HCT116 (cell line): ENCODE measurements around the gene ZSCAN5A.
A peak's percentile ranks its signal among the peaks of the same experiment; 100 is the strongest.

Experiments used
- CTCF ChIP-seq, 3 experiments: fragments of 200-600 bp in 1 of 3; sonication (generic) in 1 of 3; IDR thresholded peaks in 2 of 3; conservative IDR thresholded peaks in 1 of 3; 2 replicates each; pipeline ENCODE4 v1.5.1; 2012 to 2017; ENCODE audit warnings: low read depth in 2 of 3, low read length in 2 of 3, antibody characterized with exemption in 1 of 3, borderline replicate concordance in 1 of 3, control low read depth in 1 of 3, mild to moderate bottlenecking in 1 of 3, mixed read lengths in 1 of 3, mixed run types in 1 of 3, moderate library complexity in 1 of 3; ENCODE audit not compliant: insufficient read depth in 1 of 3
- EZH2 ChIP-seq: fragments of 200-600 bp; sonication (generic); IDR thresholded peaks from 2 replicates; pipeline ENCODE4 v1.6.1; 2017; ENCODE audit warnings: antibody characterized with exemption, mixed run types
- JUND ChIP-seq: IDR thresholded peaks from 2 replicates; pipeline ENCODE4 v1.6.1; 2012
- POLR2AphosphoS5 ChIP-seq: IDR thresholded peaks from 2 replicates; pipeline ENCODE4 v1.6.1; 2011; ENCODE audit warnings: mild to moderate bottlenecking, low read depth, low read length, moderate library complexity
- REST ChIP-seq: IDR thresholded peaks from 2 replicates; pipeline ENCODE4 v1.6.1; 2012; ENCODE audit warnings: low read depth
- SIN3A ChIP-seq: IDR thresholded peaks from 2 replicates; pipeline ENCODE4 v1.6.1; 2012; ENCODE audit warnings: low read depth

GRCh38 chr19:56333506-56333905 is 18.9 kb upstream of the ZSCAN5A start:
- no peak for TF ChIP-seq EZH2
- TF ChIP-seq POLR2AphosphoS5 = no peak
- no peak for TF ChIP-seq JUND
- no peak for TF ChIP-seq SIN3A
- TF ChIP-seq CTCF (IDR thresholded peaks at IDR 0.05 in 2 of 3, conservative IDR thresholded peaks at IDR 0.05 in 1 of 3; ENCODE audit: borderline replicate concordance in 1 of 3, insufficient read depth in 1 of 3, low read depth in 2 of 3, low read length in 2 of 3) = peak; percentile 68 to 71 (median 69); a peak in 5 of 6 replicates
- TF ChIP-seq REST = no peak
